ENCODE measurements around the gene MAK. TPM values are rescaled to one million over a fixed set of nuclear protein-coding genes. Genes with fewer than 3 reads are reported as not detected.

Gene MAK
- total RNA-seq, 1 experiment from 2014 or later: 0.20 TPM

DNA sequence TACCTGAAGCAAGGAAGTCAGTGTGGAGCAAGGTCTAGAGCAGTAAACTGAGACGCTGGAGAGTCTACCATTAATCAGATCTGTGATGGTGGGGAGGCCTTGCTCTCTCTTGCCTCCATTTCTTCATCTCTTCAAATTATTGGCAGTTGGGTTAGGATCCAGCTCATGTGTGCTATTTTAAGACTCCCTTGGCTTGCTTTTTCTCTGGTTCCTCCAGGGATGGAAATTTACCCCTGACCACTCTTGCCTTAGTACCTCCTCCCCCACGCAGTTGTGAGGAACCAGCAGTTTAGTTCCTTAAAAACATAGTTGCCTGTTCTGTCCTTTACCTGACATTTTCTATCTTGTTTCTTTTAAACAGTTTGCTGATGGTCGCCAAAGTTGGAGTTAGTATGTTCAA lies 108.1 kb downstream of the MAK start:
- Histone ChIP-seq H2BK120ac (ENCODE audit: low read depth, low read length, poor library complexity, severe bottlenecking) (no peak overlapping the region), H3K79me2 (ENCODE audit: insufficient read depth, low read length) (no peaks in the 10 kb centered on the region), H3K14ac (ENCODE audit: insufficient read depth, low read length) (no peak overlapping the region), H3K4ac (ENCODE audit: low read depth, low read length) (no peak overlapping the region), H2BK5ac (ENCODE audit: insufficient read length, low read length) (no peak overlapping the region), H3K9me3 (ENCODE audit: control insufficient read depth, low read depth, low read length) (no peaks in the 10 kb centered on the region), H3T11ph (ENCODE audit: low read length) (no peak overlapping the region), H2AK5ac (ENCODE audit: insufficient read length, low read length) (no peak overlapping the region), H4K8ac (replicated peaks; ENCODE audit: insufficient read length, low read depth, low read length) (no peak overlapping the region), H3K79me1 (ENCODE audit: insufficient read depth, low read depth, low read length, poor library complexity, severe bottlenecking) (no peaks in the 10 kb centered on the region), H3K4me2 (ENCODE audit: insufficient read depth, insufficient read length, low read length) (no peak overlapping the region), H4K20me1 (ENCODE audit: control insufficient read depth, insufficient read depth, insufficient read length) (no peaks in the 10 kb centered on the region), H2BK20ac (ENCODE audit: low read depth, low read length, poor library complexity, severe bottlenecking) (no peak overlapping the region), H4K5ac (ENCODE audit: insufficient read length, low read depth, low read length) (no peak overlapping the region), H2AFZ (ENCODE audit: low read length) (no peak overlapping the region), H3K18ac (ENCODE audit: insufficient read length, low read depth, low read length) (no peak overlapping the region), H3K9ac (ENCODE audit: extremely low read depth, insufficient read length, low read length) (no peak overlapping the region), H3K4me1 (ENCODE audit: insufficient read depth, low read length) (no peaks in the 10 kb centered on the region), H3K23ac (ENCODE audit: insufficient read length, low read depth, low read length) (no peak overlapping the region), H2BK12ac (ENCODE audit: insufficient read length, low read depth, low read length) (no peak overlapping the region), H3K27me3 (ENCODE audit: insufficient read depth, low read length) (no peaks in the 10 kb centered on the region), H3K23me2 (ENCODE audit: insufficient read length, low read depth, low read length, poor library complexity, severe bottlenecking) (no peaks in the 10 kb centered on the region), H2BK15ac (ENCODE audit: low read depth, low read length) (no peak overlapping the region), H4K91ac (ENCODE audit: insufficient read length, low read depth, low read length) (no peak overlapping the region), H3K56ac (ENCODE audit: insufficient read length, low read depth, low read length) (no peak overlapping the region), H3K27ac (ENCODE audit: insufficient read length, low read depth, low read length) (no peak overlapping the region)
- Mint-ChIP-seq H3K36me3 (ENCODE audit: insufficient read depth in 1 of 3, low read depth in 3 of 3) (peaks cover 29 to 67% (median 65%) of the 10 kb centered on the region in 3 experiments; a peak in 6 of 7 replicates), H3K9me3 (no peaks in the 10 kb centered on the region; a peak in 1 of 5 replicates), H3K4me1 (no peaks in the 10 kb centered on the region), H3K27me3 (ENCODE audit: low read depth) (no peaks in the 10 kb centered on the region), H3K27ac (0 out of 7 replicates have a peak overlapping the region, but pooled peaks of 1 of the 3 experiments have one; percentile 36), H3K4me3 (no peak overlapping the region)
- WGBS (ENCODE audit: extremely low coverage, insufficient read length, low lambda C conversion rate): no CpG with 5 or more reads among the region's 3 CpGs
- TF ChIP-seq, protein P1, sequence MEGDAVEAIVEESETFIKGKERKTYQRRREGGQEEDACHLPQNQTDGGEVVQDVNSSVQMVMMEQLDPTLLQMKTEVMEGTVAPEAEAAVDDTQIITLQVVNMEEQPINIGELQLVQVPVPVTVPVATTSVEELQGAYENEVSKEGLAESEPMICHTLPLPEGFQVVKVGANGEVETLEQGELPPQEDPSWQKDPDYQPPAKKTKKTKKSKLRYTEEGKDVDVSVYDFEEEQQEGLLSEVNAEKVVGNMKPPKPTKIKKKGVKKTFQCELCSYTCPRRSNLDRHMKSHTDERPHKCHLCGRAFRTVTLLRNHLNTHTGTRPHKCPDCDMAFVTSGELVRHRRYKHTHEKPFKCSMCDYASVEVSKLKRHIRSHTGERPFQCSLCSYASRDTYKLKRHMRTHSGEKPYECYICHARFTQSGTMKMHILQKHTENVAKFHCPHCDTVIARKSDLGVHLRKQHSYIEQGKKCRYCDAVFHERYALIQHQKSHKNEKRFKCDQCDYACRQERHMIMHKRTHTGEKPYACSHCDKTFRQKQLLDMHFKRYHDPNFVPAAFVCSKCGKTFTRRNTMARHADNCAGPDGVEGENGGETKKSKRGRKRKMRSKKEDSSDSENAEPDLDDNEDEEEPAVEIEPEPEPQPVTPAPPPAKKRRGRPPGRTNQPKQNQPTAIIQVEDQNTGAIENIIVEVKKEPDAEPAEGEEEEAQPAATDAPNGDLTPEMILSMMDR (conservative IDR thresholded peaks at IDR 0.05): no peak
- no peak for DNase-seq
